AG04450 (cell line): ENCODE measurements around the gene CDH13. TPM values are rescaled to one million over a fixed set of nuclear protein-coding genes. Genes with fewer than 3 reads are reported as not detected.

Source experiments
- CTCF ChIA-PET: fragments of 300-600, 350-600 bp; formaldehyde crosslinking; extraction: SDS; loops from one replicate; lab custom pipeline; 2022; ENCODE audit warnings: antibody characterized with exemption, inconsistent platforms; lab: Charles Lee
- POLR2A ChIA-PET: fragments of 350-600 bp; formaldehyde crosslinking; extraction: SDS; loops from one replicate; lab custom pipeline; 2021; ENCODE audit warnings: antibody characterized with exemption, inconsistent platforms; lab: Yijun Ruan, JAX
- DNase-seq: peaks from one replicate; pipeline ENCODE4 v3.0.0-alpha.2; 2011; ENCODE audit warnings: low read depth, low spot score
- H3K27ac ChIP-seq: one replicate; pipeline ENCODE4 v1.5.1; 2012; ENCODE audit warnings: low read depth, low read length, control low read depth
- H3K27me3 ChIP-seq: one replicate; pipeline ENCODE4 v1.6.0; 2012; ENCODE audit warnings: low read length; ENCODE audit not compliant: control insufficient read depth, insufficient read depth
- H3K4me3 ChIP-seq: 2 replicates; pipeline ENCODE4 v1.5.1; 2011; ENCODE audit warnings: mild to moderate bottlenecking, low read depth, low read length, control low read depth
- H3K9me3 ChIP-seq: 2 replicates; pipeline ENCODE4 v1.5.1; 2012; ENCODE audit warnings: low read length; ENCODE audit not compliant: control insufficient read depth, insufficient read depth
- CTCF ChIP-seq: IDR thresholded peaks from 2 replicates; pipeline ENCODE4 v1.5.1; 2011; ENCODE audit warnings: low read depth, low read length, control low read depth, inconsistent platforms
- polyA plus RNA-seq: library from polyadenylated mRNA; depleted of rRNA; stranded (reverse); fragments of >200 nt; gene quantifications from 2 replicates; pipeline ENCODE4 v1.2.3, GENCODE V29; 2011

Gene CDH13
- polyA plus RNA-seq, 1 experiment, result 55.0 TPM

GRCh38 chr16:82655720-82656490, 29.1 kb downstream of the CDH13 start:
- H3K9me3 ChIP-seq, result no peaks in the 10 kb centered on the region
- H3K27ac ChIP-seq, result no peak overlapping the region
- ChIA-PET CTCF (interaction anchor here (0.7 to 2.6 kb wide), 3 partner anchors 17 to 390 kb away, joined by 4 to 10 read pairs (median 6); no protein-coding TSS in a partner anchor), POLR2A (interaction anchor here (0.9 kb wide), 1 partner anchor 19 kb away, joined by 5 read pairs; no protein-coding TSS in a partner anchor)
- no peak overlapping the region for H3K4me3 ChIP-seq
- no peak for TF ChIP-seq CTCF
- no peaks in the 10 kb centered on the region for H3K27me3 ChIP-seq
- no peak for DNase-seq

- H3K27me3 ChIP-seq, result no peaks in the 10 kb centered on the region
- DNase-seq, result no peak
- H3K4me3 ChIP-seq, result no peak overlapping the region
- TF ChIP-seq CTCF, result no peak
- no peak overlapping the region for H3K27ac ChIP-seq
- ChIA-PET CTCF (interaction anchor here (1.1 kb wide), 1 partner anchor 26 kb away, joined by 4 read pairs; no protein-coding TSS in a partner anchor), POLR2A (interaction anchor here (0.9 kb wide), 1 partner anchor 18 kb away, joined by 5 read pairs; no protein-coding TSS in a partner anchor)
- no peaks in the 10 kb centered on the region for H3K9me3 ChIP-seq
These were observed 30.5 kb downstream of the CDH13 start for GRCh38 chr16:82657239-82657638.

GRCh38 chr16:82657786-82658185, 31.0 kb downstream of the CDH13 start:
- Histone ChIP-seq H3K27ac (no peak overlapping the region), H3K4me3 (no peak overlapping the region), H3K9me3 (no peaks in the 10 kb centered on the region), H3K27me3 (no peaks in the 10 kb centered on the region)
- CTCF ChIA-PET, result interaction anchor here (0.8 kb wide), 1 partner anchor 19 kb away, joined by 3 read pairs; no protein-coding TSS in a partner anchor
- no peak for DNase-seq
- no peak for TF ChIP-seq CTCF
- POLR2A ChIA-PET, result no interaction called here

DNA sequence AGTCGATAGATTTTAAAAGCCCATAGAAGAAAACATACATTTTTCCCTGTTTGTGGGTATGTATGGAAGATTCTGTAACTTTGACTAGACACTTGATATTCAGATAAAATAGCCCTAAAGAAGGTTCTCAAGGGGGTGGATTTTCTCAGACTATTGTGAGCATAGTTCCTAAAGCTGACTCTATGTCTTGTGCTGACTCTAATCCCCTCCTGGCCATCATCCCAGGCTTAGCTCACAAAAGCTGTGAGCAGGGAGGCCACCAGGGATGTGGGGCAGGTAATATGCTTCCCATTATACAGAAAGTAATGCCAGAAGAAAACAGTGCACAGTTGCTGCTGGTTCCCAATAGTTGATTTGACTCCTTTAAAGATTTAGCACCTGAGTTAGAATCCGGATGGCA, 32.0 kb downstream of the CDH13 start:
- Histone ChIP-seq H3K27ac (no peak overlapping the region), H3K27me3 (no peaks in the 10 kb centered on the region), H3K4me3 (no peak overlapping the region), H3K9me3 (no peaks in the 10 kb centered on the region)
- DNase-seq, result no peak
- TF ChIP-seq CTCF, result no peak
- ChIA-PET CTCF (no interaction called here), POLR2A (no interaction called here)

- TF ChIP-seq CTCF, result no peak
- Histone ChIP-seq H3K4me3 (no peak overlapping the region), H3K27ac (peak overlapping the region; percentile 42), H3K27me3 (no peaks in the 10 kb centered on the region), H3K9me3 (no peaks in the 10 kb centered on the region)
- ChIA-PET POLR2A (no interaction called here), CTCF (interaction anchor here (0.7 to 1.4 kb wide), 2 partner anchors 21 to 30 kb away, joined by 3 to 6 read pairs; no protein-coding TSS in a partner anchor)
- DNase-seq, result no peak
These were observed 33.4 kb downstream of the CDH13 start for GRCh38 chr16:82660075-82660645.
